GM12875 (cell line): Measurements from ENCODE around the gene NKAPD1.

Source experiments
- H3K4me3 ChIP-seq: one replicate; pipeline ENCODE4 v1.5.1; 2011; ENCODE audit warnings: low read depth, low read length, control low read depth
- TF ChIP-seq, protein P1 (sequence below): IDR thresholded peaks from 2 replicates; pipeline ENCODE4 v1.5.1; 2011; ENCODE audit warnings: low read depth, mild to moderate bottlenecking, control low read depth, inconsistent platforms, low read length, moderate library complexity, borderline replicate concordance; ENCODE audit not compliant: insufficient read depth

NKAPD1 gene

DNA sequence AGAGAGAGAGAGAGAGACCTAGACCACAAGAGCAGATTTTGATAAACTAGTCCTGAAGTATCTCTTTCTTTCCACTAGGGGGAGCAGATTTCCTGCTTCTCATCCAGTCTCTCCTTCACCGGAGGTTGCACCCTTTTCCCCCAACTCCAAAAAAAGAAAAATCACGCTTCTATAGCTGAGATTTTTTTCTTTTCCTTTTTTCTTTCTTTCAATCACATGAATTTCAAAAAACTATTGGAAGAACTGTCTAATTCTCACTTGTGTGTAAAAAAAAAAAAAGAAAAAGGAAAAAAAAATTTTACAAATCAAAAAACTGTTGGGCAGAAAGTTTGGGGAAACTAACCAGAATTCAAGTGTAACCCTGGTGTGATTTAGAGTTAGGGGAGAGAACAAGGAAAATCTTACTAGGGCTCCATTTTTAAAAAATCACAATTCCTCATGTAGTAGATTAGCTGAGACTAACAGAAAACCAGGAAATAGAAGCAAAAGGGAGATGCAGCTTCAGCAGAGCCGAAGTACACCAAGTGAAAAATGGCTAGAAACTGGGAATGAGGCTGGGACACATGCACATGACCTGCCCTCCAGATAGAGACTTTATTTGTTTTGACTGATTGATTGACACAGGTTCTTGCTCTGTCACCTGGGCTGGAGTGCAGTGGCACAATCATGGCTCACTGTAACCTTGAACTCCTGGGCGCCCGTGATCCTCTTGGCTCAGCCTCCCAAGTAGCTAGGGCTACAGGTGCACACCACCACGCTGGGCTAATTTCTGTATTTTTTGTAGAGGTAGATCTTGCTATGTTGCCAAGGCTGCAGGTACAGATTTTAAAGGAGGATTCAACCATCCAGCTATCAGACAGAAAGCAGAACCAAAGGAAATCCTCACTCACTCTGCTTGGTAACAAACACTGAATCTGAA is 39.7 kb downstream of the NKAPD1 start:
- H3K4me3 ChIP-seq, result no peak overlapping the region
- TF ChIP-seq, protein P1, sequence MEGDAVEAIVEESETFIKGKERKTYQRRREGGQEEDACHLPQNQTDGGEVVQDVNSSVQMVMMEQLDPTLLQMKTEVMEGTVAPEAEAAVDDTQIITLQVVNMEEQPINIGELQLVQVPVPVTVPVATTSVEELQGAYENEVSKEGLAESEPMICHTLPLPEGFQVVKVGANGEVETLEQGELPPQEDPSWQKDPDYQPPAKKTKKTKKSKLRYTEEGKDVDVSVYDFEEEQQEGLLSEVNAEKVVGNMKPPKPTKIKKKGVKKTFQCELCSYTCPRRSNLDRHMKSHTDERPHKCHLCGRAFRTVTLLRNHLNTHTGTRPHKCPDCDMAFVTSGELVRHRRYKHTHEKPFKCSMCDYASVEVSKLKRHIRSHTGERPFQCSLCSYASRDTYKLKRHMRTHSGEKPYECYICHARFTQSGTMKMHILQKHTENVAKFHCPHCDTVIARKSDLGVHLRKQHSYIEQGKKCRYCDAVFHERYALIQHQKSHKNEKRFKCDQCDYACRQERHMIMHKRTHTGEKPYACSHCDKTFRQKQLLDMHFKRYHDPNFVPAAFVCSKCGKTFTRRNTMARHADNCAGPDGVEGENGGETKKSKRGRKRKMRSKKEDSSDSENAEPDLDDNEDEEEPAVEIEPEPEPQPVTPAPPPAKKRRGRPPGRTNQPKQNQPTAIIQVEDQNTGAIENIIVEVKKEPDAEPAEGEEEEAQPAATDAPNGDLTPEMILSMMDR, result peak; percentile 62

- TF ChIP-seq, protein P1, result no peak
- no peak overlapping the region for H3K4me3 ChIP-seq
These were observed 40.4 kb downstream of the NKAPD1 start for GRCh38 chr11:112114460-112114859.

DNA sequence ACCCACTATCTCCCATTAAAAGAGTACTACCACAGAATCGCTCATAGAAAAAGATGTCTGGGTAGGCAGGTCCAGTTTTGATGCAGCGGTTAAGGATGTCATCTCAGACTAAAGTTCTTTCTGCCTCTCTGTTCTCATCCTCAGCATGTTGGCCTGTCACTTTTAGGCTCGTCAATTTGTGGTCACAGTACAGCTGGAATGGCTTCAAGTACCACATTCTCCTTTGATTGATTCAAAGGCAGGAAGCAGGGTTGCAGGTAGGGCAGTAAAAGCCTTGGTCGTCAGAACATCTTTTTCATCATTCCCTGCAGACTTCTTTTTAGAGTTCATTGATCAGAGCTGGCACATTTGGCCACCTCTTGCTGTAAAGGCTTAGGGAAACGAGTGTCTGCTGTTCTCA is 41.3 kb downstream of the NKAPD1 start:
- TF ChIP-seq, protein P1, result no peak
- no peak overlapping the region for H3K4me3 ChIP-seq

DNA sequence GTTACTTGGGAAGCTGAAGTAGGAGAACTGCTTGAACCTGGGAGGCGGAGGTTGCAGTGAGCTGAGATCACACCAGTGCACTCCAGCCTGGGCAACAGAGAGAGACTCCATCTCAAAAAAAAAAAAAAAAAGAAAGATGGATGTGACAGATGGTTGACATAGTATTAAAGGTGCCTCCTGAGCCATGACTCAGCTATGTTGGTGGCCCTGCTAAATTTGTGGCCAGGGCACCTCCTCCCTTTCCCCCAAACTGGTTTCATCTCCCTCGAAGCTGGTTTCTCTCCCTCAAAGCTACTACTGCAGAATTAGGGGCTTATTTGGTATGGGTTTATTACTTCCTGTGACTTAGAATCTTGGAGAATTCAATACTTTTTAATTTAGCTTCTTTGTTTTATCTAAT is 44.1 kb downstream of the NKAPD1 start:
- TF ChIP-seq, protein P1, result no peak
- H3K4me3 ChIP-seq, result no peak overlapping the region

DNA sequence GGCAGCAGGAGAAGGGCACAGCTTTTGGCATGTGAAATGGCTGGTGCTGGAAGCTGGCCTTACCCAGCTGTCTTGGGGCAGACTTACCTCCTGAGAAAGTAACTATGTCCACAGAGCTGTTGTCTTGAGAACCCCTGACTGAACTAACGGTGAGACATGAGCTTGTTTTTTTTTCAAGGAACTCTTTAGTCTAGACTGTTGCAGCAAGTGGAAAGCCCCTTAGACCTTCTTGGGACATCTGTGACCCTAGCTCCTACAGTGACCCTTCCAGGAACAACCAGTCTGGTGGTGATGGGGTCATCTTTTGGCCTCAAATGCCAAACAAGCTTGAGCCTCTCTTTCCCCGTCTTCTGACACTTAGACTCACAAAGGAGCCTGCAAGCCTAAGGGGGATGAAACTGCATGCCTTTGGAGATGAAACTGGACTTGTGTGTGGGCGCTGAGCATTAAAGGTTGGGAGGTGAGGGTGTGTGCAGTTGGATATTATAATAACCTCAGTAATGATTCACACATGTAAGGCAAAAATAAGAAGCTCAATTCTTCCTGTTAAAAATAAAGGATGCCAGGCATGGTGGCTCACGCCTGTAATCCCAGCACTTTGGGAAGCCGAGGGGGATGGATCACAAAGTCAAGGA is 48.0 kb downstream of the NKAPD1 start:
- TF ChIP-seq, protein P1, result no peak
- no peak overlapping the region for H3K4me3 ChIP-seq

- TF ChIP-seq, protein P1, result no peak
- no peak overlapping the region for H3K4me3 ChIP-seq
These were observed 49.0 kb downstream of the NKAPD1 start for GRCh38 chr11:112123129-112123528.
